GM15510 (cell line): Measurements from ENCODE around the gene DAO.

ENCODE experiments used
- POLR2A ChIP-seq: IDR thresholded peaks from 3 replicates; pipeline ENCODE4 v1.6.1; 2011; ENCODE audit warnings: borderline replicate concordance; ENCODE audit not compliant: insufficient read length; ENCODE audit errors: extremely low read depth

DAO gene

DNA sequence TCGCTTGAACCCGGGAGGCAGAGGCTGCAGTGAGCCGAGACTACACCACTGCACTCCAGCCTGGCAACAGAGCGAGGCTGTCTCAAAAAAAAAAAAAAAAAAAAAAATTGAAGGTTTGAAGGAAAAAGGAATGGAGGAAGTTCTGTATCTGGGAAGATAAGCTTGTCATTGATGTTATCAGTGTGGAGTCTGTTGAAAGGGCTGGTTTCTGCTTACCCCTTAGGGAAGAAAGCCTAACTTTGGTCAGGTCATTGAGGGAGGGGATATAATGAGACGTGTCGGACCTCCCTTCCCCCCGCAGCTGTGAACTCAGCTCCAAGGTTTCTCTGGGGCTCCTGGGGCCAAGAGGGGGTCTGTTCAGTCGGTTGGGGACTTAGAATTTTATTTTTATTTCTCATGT, 16.4 kb downstream of the DAO start:
- TF ChIP-seq POLR2A: no peak

DNA sequence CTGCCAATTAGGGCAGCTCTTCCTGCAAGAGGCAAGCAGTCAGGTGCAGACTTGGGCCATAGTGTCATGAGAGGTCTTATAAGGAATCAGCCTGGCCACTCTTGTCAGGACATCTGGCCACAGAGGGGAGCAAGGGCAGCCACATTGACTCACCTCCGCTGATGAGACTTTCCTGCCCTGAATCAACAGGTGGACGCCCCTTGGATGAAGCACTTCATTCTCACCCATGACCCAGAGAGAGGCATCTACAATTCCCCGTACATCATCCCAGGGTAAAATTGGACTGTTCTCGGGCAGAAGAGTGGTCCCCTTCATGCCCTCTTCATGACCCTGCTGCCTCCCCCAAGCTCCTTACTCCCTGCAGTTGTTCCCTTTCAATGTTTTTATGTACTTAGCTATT, 16.9 kb downstream of the DAO start:
- no peak for TF ChIP-seq POLR2A

DNA sequence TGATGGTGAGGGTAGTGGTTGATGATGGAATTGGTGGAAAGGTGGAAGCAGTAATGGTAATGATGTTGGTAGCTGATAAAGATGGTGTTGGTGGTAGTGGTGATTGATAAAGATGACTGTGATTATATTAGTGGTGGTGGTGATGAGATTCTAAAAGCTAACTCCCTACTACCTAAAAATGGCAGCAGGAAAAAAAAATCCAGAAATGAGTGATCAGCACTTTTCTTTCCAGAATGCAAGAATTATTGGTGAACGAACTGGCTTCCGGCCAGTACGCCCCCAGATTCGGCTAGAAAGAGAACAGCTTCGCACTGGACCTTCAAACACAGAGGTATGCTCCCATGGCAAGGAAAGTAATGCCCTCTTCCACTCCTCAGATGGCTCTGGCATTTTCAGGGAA, 19.3 kb downstream of the DAO start:
- no peak for TF ChIP-seq POLR2A

DNA sequence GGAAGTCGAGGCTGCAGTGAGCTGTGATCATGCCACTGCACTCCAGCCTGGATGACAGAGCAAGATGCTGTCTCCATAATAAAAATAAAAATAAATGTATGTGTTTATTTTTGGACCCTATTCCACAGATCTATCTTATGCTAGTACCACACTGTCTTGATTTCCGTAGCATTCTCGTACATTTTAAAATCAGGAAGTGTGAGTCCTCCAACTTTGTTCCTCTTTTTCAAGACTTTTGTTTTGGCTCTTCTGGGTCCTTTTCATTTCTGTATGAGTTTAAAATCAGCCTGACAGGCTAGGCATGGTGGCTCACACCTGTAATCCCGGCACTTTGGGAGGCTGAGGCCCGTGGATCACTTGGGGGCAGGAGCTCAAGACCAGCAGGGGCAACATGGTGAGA, 25.8 kb downstream of the DAO start:
- no peak for TF ChIP-seq POLR2A

DNA sequence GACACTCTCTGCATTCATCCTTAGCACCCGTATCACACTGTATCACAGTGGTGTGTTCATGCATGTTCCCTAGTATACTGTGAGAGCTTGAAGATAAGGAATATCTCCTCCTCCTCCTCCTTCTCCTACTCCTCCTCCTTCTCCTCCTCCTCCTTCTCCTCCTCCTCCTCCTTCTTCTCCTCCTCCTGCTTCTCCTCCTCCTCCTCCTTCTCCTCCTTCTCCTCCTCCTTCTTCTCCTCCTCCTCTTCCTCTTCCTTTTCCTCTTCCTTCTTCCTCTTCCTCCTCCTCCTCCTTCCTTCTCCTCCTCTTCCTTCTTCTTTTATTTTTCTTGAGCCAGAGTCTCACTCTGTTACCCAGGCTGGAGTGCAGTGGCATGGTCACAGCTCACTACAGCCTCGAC, 27.1 kb downstream of the DAO start:
- no peak for TF ChIP-seq POLR2A

DNA sequence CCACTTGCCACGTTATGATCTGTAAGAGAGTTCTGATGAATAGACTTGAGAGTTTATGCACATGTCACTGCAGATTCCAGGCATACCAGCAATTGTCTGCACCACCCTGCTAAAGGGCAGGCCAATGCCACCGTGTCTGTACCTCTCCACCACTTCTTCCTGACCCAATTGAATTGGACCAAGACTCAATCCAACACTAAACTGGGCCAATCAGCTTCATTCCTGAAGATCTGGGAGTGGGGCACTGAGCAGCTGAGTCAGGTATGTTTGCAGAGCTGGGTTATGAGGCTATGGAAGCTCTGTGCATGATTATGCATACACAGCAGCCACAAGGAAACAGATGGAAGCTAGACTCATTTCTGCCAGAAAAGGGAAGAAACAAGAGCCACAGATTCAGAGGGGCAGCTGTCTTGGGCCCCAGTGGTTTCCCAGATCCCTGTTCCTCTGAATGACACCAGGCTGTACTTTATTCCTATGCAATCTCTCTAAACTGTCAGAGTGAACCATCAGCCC, 28.0 kb downstream of the DAO start:
- no peak for TF ChIP-seq POLR2A

DNA sequence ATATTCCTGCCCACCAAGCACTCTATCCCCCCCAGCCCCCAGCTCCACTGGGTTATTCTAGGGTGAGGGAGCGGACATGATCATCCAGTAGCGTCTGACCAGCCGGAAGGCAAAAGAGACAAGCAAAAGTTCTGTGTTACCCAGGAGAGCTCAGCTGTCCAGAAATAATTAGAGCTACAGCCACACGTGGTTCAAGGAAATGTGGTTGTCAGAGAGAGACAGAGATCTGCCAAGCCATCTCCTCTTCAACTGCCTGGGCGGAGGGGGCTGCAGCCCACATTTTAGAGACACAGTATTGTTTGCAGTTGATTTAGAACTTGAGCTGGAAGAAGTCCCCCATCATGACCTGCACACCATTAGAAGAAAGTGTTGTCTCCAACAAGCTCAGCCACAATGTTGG, 30.4 kb downstream of the DAO start:
- TF ChIP-seq POLR2A: no peak

DNA sequence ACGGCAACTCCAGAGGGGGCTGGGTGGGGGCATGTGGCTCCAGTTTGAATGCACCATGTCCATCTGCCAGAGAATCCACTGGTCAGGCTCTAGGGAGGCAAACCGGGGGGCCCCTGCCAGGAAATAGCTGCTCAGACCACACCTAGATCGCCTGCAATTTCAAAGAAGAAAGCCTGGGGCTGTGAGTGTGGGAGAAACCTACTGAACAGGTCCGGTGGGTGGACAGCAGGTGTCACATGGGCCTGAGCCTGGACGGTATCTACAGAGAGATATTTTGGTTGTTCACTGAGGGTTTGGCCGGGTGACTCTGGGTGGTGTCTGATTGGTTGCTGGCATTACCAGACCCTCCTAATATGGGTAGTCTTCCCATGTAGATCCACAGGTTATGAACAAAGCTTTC, 32.0 kb downstream of the DAO start:
- no peak for TF ChIP-seq POLR2A

DNA sequence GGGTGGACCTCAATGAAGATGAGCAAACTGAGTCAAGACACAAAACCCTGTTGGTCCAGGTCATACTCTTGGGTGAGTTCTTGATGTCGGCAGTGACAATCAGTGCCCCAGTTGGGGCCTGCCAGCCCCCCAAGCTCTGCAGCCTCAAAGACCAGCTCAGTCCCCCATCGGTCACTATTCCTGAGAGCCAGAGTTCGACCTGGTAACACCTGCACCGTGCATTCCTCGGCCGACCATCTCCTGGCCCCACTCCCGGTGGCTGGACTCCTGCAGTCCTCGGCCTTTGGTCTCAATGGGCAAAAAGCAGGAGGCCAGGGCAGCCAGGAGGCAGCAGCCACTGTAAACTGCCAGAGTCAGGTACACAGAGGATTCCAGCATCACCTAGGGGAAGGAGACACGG, 32.5 kb downstream of the DAO start:
- TF ChIP-seq POLR2A: no peak

DNA sequence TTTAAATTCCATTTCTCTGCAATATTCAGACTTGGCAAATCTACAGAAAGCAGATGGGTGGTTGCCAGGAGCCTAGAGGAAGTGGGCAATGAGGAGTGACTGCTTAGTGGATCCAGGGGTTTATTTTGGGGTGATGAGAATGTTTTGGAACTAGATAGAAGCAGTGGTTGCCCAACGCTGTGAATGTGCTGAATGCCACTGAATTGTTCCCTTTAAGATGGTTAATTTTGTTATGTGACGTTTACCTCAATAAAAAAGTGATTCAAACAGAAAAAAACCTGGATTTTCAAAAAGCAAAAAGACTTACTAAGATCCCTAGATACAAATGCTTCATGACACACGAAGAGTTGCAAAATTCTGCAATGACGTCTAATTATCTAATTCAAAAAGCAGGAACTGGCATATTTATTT, 34.2 kb downstream of the DAO start:
- no peak for TF ChIP-seq POLR2A

DNA sequence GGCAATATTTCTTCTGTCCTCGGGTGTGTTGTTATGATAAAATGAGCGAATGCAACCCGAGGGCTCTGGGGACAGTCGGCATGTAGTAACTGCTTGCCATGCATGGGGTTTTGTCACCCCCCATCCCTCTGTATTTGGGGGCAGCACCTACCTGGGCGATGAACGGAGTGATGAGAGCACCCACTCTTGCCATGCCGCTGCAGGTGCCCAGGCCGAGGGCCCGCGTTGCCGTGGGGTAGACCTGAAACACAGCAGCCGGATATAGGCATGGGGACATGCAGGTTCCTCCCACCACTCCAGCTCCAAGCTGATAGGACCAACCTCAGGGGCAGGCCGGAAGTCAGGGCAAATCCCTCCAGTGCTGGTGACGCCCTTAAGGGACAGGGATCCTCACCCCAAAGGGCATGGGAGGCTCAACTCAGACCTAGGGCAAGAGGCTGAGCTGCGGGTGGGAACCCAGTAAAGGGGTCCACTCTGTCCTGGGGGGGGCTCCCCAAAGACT, 35.8 kb downstream of the DAO start:
- no peak for TF ChIP-seq POLR2A

DNA sequence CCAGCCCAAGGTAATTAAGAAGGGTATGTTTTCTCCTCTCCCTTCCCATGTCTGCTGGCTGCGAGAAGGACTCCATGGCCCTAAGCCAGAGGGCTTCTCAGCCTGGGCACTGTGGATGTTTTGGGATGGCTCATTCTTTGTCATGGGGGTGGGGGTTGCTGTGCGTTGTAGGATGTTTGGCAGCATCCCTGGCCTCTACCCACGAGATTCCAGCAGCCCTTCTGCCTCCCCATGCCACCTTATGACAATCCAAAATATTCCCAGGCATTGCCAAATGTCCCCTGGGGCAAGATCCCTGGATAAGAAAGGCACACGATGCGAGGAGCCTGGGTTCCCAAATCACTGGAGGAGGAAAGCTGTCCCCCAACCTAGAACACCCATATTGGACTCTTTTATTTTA, 36.4 kb downstream of the DAO start:
- no peak for TF ChIP-seq POLR2A

DNA sequence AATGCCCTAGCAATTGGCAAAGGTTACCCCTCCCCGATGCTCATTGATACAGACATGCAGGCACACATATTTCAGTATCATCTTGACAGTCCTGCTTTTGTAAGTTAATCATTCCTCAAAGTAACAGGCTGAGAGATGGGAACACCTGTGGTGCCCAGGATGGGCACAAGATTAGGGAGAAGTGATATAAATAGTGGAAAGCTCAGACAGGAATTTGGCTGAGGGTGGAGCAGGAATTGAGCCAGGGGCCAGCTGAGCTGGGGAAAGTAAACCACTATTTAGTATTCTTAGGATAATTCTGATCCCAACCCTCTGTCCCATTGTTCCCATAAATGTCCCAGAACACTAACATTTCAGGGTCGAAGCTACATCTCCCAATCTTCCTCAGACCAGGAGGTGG, 38.3 kb downstream of the DAO start:
- TF ChIP-seq POLR2A: no peak

DNA sequence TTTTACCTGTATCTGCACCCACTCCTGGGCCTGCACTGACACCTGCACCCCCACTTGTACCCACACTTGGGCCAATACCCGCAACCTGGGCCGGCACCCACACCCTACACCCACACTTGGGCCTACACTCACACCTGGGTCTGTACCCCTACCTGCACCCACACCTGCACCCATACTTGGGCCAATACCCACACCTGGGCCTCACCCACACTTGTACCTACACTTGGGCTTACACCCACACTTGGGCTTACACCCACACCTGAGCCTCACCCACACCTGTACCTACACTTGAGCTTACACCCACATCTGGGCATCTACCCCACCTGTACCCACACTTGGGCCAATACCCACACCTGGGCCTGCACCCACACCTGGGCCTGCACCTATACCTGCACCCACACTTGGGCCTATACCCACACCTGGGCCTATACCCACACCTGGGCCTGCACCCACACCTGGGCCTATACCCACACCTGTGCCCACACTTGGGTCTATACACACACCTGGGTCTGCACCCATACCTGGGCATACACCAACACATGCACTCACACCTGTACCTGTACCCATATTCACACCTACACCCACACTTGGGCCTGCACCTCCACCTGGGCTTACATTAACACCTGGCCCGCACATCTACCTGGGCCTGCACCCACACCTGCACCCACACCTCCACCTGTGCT, 39.2 kb downstream of the DAO start:
- no peak for TF ChIP-seq POLR2A

DNA sequence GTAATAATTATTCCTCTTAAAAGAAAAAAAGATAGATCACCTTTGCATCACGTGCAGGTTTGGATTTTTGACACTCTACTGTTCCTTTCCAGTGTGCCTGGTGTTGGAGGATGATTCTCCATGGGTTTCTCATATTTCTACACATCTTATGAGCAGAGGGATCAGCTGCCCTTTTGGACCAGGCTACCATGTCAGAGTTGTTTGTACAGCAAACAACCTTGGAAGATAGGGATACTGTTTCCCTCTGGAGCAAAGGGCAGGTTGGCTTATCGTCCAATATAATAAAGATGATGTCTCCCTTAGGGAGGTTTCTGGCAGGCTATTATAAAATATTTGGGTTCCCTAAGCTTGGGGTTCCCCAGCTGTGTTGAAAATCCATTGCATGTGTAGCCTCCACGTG, 42.1 kb downstream of the DAO start:
- no peak for TF ChIP-seq POLR2A

DNA sequence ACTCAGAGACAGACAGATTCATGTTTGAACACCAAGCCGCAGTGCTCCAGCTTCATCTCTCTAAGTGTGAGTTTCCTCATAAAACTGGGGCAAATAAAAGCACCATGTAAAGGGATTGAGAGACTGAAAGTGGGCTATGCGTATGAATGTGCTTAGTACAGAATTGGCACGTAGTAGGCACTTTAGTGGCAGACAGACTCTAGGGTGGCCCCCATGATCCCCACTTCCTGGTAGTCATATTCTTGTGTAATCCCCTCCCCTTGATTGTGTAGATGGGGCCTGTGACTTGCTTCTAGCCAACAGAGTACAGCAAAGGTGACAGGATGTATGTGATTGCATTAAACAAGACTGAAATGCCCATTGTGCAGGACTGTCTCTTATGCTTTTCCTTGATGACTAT, 43.0 kb downstream of the DAO start:
- TF ChIP-seq POLR2A: no peak
